HEK293 (cell line): ENCODE data around the gene AMACR.

ENCODE experiments used
- CTCF ChIA-PET: fragments of 350-600 bp; formaldehyde crosslinking; extraction: SDS; loops from one replicate; lab custom pipeline; 2021; ENCODE audit warnings: antibody characterized with exemption; lab: Yijun Ruan, JAX
- POLR2A ChIA-PET: fragments of 300-600 bp; formaldehyde crosslinking; extraction: SDS; loops from one replicate; lab custom pipeline; 2020; ENCODE audit warnings: antibody characterized with exemption, inconsistent platforms; lab: Yijun Ruan, JAX
- H3K27ac ChIP-seq: fragments of 200-500 bp; sonication (Bioruptor generic); 2 replicates; pipeline ENCODE4 v1.5.1; 2014; ENCODE audit warnings: low read depth, low read length, control low read depth, inconsistent platforms; ENCODE audit errors: extremely low read depth
- H3K36me3 ChIP-seq, 2 experiments: fragments of 200-500 bp in 1 of 2; sonication (Bioruptor generic) in 1 of 2; 1 replicate in 1 of 2; 2 replicates in 1 of 2; pipeline ENCODE4 v1.5.1; 2014 to 2017; ENCODE audit warnings: inconsistent platforms in 2 of 2, low read length in 2 of 2; ENCODE audit not compliant: control insufficient read depth in 2 of 2, insufficient read depth in 1 of 2
- H3K4me1 ChIP-seq: fragments of 200-500 bp; sonication (Bioruptor generic); 2 replicates; pipeline ENCODE4 v1.5.1; 2014; ENCODE audit warnings: mild to moderate bottlenecking, low read length, inconsistent platforms; ENCODE audit not compliant: control insufficient read depth, insufficient read depth
- H3K4me3 ChIP-seq: 2 replicates; pipeline ENCODE4 v1.5.1; 2011; ENCODE audit warnings: low read depth, mild to moderate bottlenecking, control low read depth, low read length, moderate library complexity
- H3K9me3 ChIP-seq: fragments of 200-500 bp; sonication (Bioruptor generic); 2 replicates; pipeline ENCODE4 v1.5.1; 2014; ENCODE audit warnings: low read depth, low read length, inconsistent platforms; ENCODE audit not compliant: control insufficient read depth, insufficient read depth
- PBX3 ChIP-seq: sonication (generic); formaldehyde crosslinking; IDR thresholded peaks from 2 replicates; pipeline ENCODE4 v1.8.1; 2022; ENCODE audit warnings: mild to moderate bottlenecking, moderate library complexity, missing genetic modification reagents
- TRIM28 ChIP-seq: IDR thresholded peaks from 2 replicates; pipeline ENCODE4 v1.6.1; 2011; ENCODE audit warnings: low read length, control low read depth, borderline replicate concordance
- WT1 ChIP-seq: fragments of 450-650 bp; formaldehyde crosslinking; IDR thresholded peaks from 2 replicates; pipeline ENCODE4 v1.5.1; 2016; ENCODE audit warnings: missing biosample characterization, missing genetic modification characterization
- ZFP3 ChIP-seq: fragments of 450-650 bp; formaldehyde crosslinking; IDR thresholded peaks from 2 replicates; pipeline ENCODE4 v1.5.1; 2016; ENCODE audit warnings: low read depth, missing biosample characterization, missing genetic modification characterization
- ZNF10 ChIP-seq: fragments of 450-650 bp; formaldehyde crosslinking; IDR thresholded peaks from 2 replicates; pipeline ENCODE4 v1.5.1; 2017; ENCODE audit warnings: missing biosample characterization, missing genetic modification characterization
- ZNF132 ChIP-seq: fragments of 450-650 bp; formaldehyde crosslinking; IDR thresholded peaks from 2 replicates; pipeline ENCODE4 v1.5.1; 2017; ENCODE audit warnings: missing biosample characterization, missing genetic modification characterization, borderline replicate concordance
- ZNF175 ChIP-seq: fragments of 450-650 bp; formaldehyde crosslinking; IDR thresholded peaks from 2 replicates; pipeline ENCODE4 v1.5.1; 2016; ENCODE audit warnings: missing biosample characterization, missing genetic modification characterization
- ZNF18 ChIP-seq: fragments of 450-650 bp; formaldehyde crosslinking; IDR thresholded peaks from 2 replicates; pipeline ENCODE4 v1.5.1; 2016; ENCODE audit warnings: missing biosample characterization, missing genetic modification characterization
- ZNF274 ChIP-seq, 2 experiments: fragments of 200-500 bp in 1 of 2; fragments of 450-650 bp in 1 of 2; sonication (Bioruptor generic) in 1 of 2; formaldehyde crosslinking in 1 of 2; IDR thresholded peaks; 2 replicates each; pipeline versions ENCODE4 v1.5.1 to v1.6.1; 2014 to 2016; ENCODE audit warnings: borderline replicate concordance in 1 of 2, inconsistent platforms in 1 of 2, low read length in 1 of 2, missing biosample characterization in 1 of 2, missing genetic modification characterization in 1 of 2
- ZNF362 ChIP-seq: fragments of 450-650 bp; formaldehyde crosslinking; IDR thresholded peaks from 2 replicates; pipeline ENCODE4 v1.5.1; 2016; ENCODE audit warnings: missing biosample characterization, missing genetic modification characterization
- ZNF513 ChIP-seq: fragments of 450-650 bp; IDR thresholded peaks from 2 replicates; pipeline ENCODE4 v1.5.1; 2018; ENCODE audit warnings: missing biosample characterization, missing genetic modification characterization
- ZNF558 ChIP-seq: fragments of 450-650 bp; formaldehyde crosslinking; IDR thresholded peaks from 2 replicates; pipeline ENCODE4 v1.5.1; 2016; ENCODE audit warnings: missing biosample characterization, missing genetic modification characterization
- ZNF580 ChIP-seq: fragments of 450-650 bp; formaldehyde crosslinking; IDR thresholded peaks from 2 replicates; pipeline ENCODE4 v1.5.1; 2016; ENCODE audit warnings: missing biosample characterization, missing genetic modification characterization
- ZNF624 ChIP-seq: fragments of 450-650 bp; formaldehyde crosslinking; IDR thresholded peaks from 2 replicates; pipeline ENCODE4 v1.5.1; 2017; ENCODE audit warnings: missing biosample characterization, missing genetic modification characterization
- ZNF626 ChIP-seq: fragments of 450-650 bp; sonication (Bioruptor Pico); formaldehyde crosslinking; IDR thresholded peaks from 2 replicates; pipeline ENCODE4 v1.5.1; 2018; ENCODE audit warnings: missing biosample characterization, missing genetic modification characterization, inconsistent platforms
- ZSCAN16 ChIP-seq: fragments of 450-650 bp; formaldehyde crosslinking; IDR thresholded peaks from 2 replicates; pipeline ENCODE4 v1.5.1; 2016; ENCODE audit warnings: missing biosample characterization, missing genetic modification characterization
- ZSCAN18 ChIP-seq: fragments of 450-650 bp; formaldehyde crosslinking; IDR thresholded peaks from 2 replicates; pipeline ENCODE4 v1.5.1; 2016; ENCODE audit warnings: missing biosample characterization, missing genetic modification characterization
- ZSCAN30 ChIP-seq: fragments of 450-650 bp; IDR thresholded peaks from 2 replicates; pipeline ENCODE4 v1.5.1; 2018; ENCODE audit warnings: missing biosample characterization, mild to moderate bottlenecking, missing genetic modification characterization, moderate library complexity
- TF ChIP-seq, protein P1 (sequence below): fragments of 450-650 bp; formaldehyde crosslinking; IDR thresholded peaks from 2 replicates; pipeline ENCODE4 v1.5.1; 2017; ENCODE audit warnings: missing biosample characterization, missing genetic modification characterization
- TF ChIP-seq, protein P2 (sequence below): fragments of 450-650 bp; formaldehyde crosslinking; IDR thresholded peaks from 2 replicates; pipeline ENCODE4 v1.5.1; 2016; ENCODE audit warnings: missing biosample characterization, missing genetic modification characterization

The AMACR gene

GRCh38 chr5:33941090-33941489, 66.8 kb downstream of the AMACR start:
- POLR2A ChIA-PET, result no interaction called here
- CTCF ChIA-PET, result no interaction called here
- H3K4me3 ChIP-seq, result no peak overlapping the region

GRCh38 chr5:33939556-33940262, 68.1 kb downstream of the AMACR start:
- Histone ChIP-seq H3K9me3 (no peaks in the 10 kb centered on the region), H3K36me3 (no peaks in the 10 kb centered on the region), H3K27ac (no peak overlapping the region), H3K4me1 (no peaks in the 10 kb centered on the region), H3K4me3 (no peak overlapping the region)
- ChIA-PET CTCF (no interaction called here), POLR2A (no interaction called here)
- TF ChIP-seq ZNF175, result no peak
- no peak for TF ChIP-seq ZNF274 (IDR thresholded peaks at IDR 0.05; ENCODE audit: low read length)
- no peak for TF ChIP-seq ZNF274 (tag by site-specific recombination; IDR thresholded peaks at IDR 0.05; ENCODE audit: borderline replicate concordance)
- no peak for TF ChIP-seq WT1 (tag by site-specific recombination)
- no peak for TF ChIP-seq ZNF132 (tag by site-specific recombination)
- TF ChIP-seq ZFP3 (tag by site-specific recombination), result no peak
- no peak for TF ChIP-seq ZNF580 (tag by site-specific recombination)
- TF ChIP-seq ZNF558 (tag by site-specific recombination), result no peak

More at GRCh38 chr5:33941090-33941489, 66.8 kb downstream of the AMACR start:
- Histone ChIP-seq H3K4me1 (no peaks in the 10 kb centered on the region), H3K27ac (no peak overlapping the region), H3K9me3 (no peaks in the 10 kb centered on the region), H3K36me3 (no peaks in the 10 kb centered on the region)
- TF ChIP-seq ZNF626 (tag by site-specific recombination) (no peak), ZNF362 (tag by site-specific recombination) (no peak), TRIM28 (no peak), ZNF624 (tag by site-specific recombination) (no peak), ZSCAN18 (tag by site-specific recombination) (no peak), ZFP3 (tag by site-specific recombination) (no peak), ZNF10 (tag by site-specific recombination) (no peak), PBX3 (CRISPR knock-in tag) (no peak)
- TF ChIP-seq, protein P1, sequence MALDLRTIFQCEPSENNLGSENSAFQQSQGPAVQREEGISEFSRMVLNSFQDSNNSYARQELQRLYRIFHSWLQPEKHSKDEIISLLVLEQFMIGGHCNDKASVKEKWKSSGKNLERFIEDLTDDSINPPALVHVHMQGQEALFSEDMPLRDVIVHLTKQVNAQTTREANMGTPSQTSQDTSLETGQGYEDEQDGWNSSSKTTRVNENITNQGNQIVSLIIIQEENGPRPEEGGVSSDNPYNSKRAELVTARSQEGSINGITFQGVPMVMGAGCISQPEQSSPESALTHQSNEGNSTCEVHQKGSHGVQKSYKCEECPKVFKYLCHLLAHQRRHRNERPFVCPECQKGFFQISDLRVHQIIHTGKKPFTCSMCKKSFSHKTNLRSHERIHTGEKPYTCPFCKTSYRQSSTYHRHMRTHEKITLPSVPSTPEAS (tag by site-specific recombination), result no peak

- CTCF ChIA-PET, result interaction anchor here (0.8 kb wide), 1 partner anchor 47 kb away, joined by 3 read pairs; the partner anchor contains the start of gene ADAMTS12
- H3K4me3 ChIP-seq, result no peak overlapping the region
- no peaks in the 10 kb centered on the region for H3K4me1 ChIP-seq
- POLR2A ChIA-PET, result no interaction called here
- no peaks in the 10 kb centered on the region for H3K9me3 ChIP-seq
- H3K27ac ChIP-seq, result no peak overlapping the region
- no peaks in the 10 kb centered on the region for H3K36me3 ChIP-seq
- TF ChIP-seq, protein P2, sequence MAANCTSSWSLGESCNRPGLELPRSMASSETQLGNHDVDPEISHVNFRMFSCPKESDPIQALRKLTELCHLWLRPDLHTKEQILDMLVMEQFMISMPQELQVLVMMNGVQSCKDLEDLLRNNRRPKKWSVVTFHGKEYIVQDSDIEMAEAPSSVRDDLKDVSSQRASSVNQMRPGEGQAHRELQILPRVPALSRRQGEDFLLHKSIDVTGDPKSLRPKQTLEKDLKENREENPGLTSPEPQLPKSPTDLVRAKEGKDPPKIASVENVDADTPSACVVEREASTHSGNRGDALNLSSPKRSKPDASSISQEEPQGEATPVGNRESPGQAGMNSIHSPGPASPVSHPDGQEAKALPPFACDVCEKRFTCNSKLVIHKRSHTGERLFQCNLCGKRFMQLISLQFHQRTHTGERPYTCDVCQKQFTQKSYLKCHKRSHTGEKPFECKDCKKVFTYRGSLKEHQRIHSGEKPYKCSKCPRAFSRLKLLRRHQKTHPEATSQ (tag by site-specific recombination), result no peak
- no peak for TF ChIP-seq ZNF513 (tag by site-specific recombination)
- TF ChIP-seq ZSCAN30 (tag by site-specific recombination), result no peak
- no peak for TF ChIP-seq ZSCAN16 (tag by site-specific recombination)
- TF ChIP-seq ZNF18 (tag by site-specific recombination), result no peak
Measured at GRCh38 chr5:33938881-33939280, 69.0 kb downstream of the AMACR start.
